Heart right ventricle (tissue), 16 donors: Measurements from ENCODE around the gene LRRC51. TPM values are rescaled to one million over a fixed set of nuclear protein-coding genes. Genes with fewer than 3 reads are reported as not detected.

Source experiments
- ATAC-seq, 8 donors: fragments of 200-7000 bp; cut with Tn5 transposase; one replicate each; pipeline ENCODE4 v1.9.1; 2020; ENCODE audit warnings: mild to moderate bottlenecking in 8 of 8, moderate library complexity in 8 of 8, moderate number of reproducible peaks in 1 of 8
- DNase-seq, 2 donors: peaks; one replicate each; pipeline ENCODE4 v3.0.0-alpha.2; 2020
- H3K27ac ChIP-seq, 10 donors: fragments of 200-600 bp; sonication (generic) in 2 of 10; one replicate each; pipeline versions ENCODE4 v1.5.0 to v1.8.0; 2020 to 2022; ENCODE audit warnings: mild to moderate bottlenecking in 3 of 10
- H3K27me3 ChIP-seq, 7 donors: fragments of 200-600 bp; one replicate each; pipeline ENCODE4 v1.8.0; 2021 to 2022; ENCODE audit warnings: mild to moderate bottlenecking in 2 of 7
- H3K36me3 ChIP-seq, 9 donors: fragments of 200-600 bp; sonication (generic) in 1 of 9; one replicate each; pipeline versions ENCODE4 v1.5.0 to v1.8.0; 2020 to 2022; ENCODE audit warnings: mild to moderate bottlenecking in 2 of 9
- H3K4me1 ChIP-seq, 9 donors: fragments of 200-600 bp; sonication (generic) in 1 of 9; one replicate each; pipeline versions ENCODE4 v1.5.0 to v1.8.0; 2020 to 2022; ENCODE audit warnings: mild to moderate bottlenecking in 4 of 9
- H3K4me3 ChIP-seq, 10 donors: fragments of 200-600 bp; sonication (generic) in 2 of 10; one replicate each; pipeline versions ENCODE4 v1.5.0 to v1.8.0; 2020 to 2022; ENCODE audit warnings: mild to moderate bottlenecking in 7 of 10, moderate library complexity in 2 of 10
- H3K9me3 ChIP-seq, 11 donors: fragments of 200-600 bp in 10 of 11; sonication (generic) in 2 of 11; one replicate each; pipeline versions ENCODE4 v1.5.0 to v1.8.0; 2013 to 2022; ENCODE audit warnings: mild to moderate bottlenecking in 2 of 11, control low read depth in 1 of 11, moderate library complexity in 1 of 11
- CTCF ChIP-seq, 9 donors: fragments of 200-600 bp; sonication (generic) in 2 of 9; IDR thresholded peaks; one replicate each; pipeline versions ENCODE4 v1.5.0 to v1.8.0; 2021 to 2022; ENCODE audit warnings: antibody characterized with exemption in 9 of 9, mild to moderate bottlenecking in 5 of 9, moderate library complexity in 1 of 9
- WGBS, 2 donors: extraction: QIAGEN DNeasy Blood & Tissue Kit; methylation state at CpG; one replicate each; pipeline ENCODE4 v1.1.7; 2013; ENCODE audit warnings: inconsistent platforms in 1 of 2; 5-methylcytosine and 5-hydroxymethylcytosine counted together
- intact Hi-C, 10 donors: fragments of 100-400 bp; cut with DNase I; formaldehyde crosslinking; loops; one replicate each; pipeline versions ENCODE4 v1.11.1 to v1.14.2; 2022
- polyA plus RNA-seq, 2 donors: library from polyadenylated mRNA; stranded (reverse); fragments of 200-250 nt; gene quantifications; one replicate each; pipeline ENCODE4 v1.2.3, GENCODE V29; 2013
- total RNA-seq, 10 donors: library from RNA; stranded (reverse); fragmentation: NEBNext Ultra II Directional in 3 of 10; extraction: Animal tissue kit (Norgen Biotek cat#: 25700) in 3 of 10; gene quantifications; one replicate each; pipeline versions ENCODE4 v1.2.1 to v1.2.4, GENCODE V29; 2021 to 2023
- donor health status: Arrhythmogenic right ventricular cardiomyopathy.
- donor health status: ischemic (EF 13 %, LVEDD 7.1; RV severe dilation, severe dysfunction).
- donor health status: healthy with polysubstance abuse.
- donor health status: DM: no; HTN: yes; CAD: no.
- donor health status: DM: no; HTN: no; CAD: no.
- donor health status: ischemic (EF 25% LVEDD 6.9; RV normal size, moderate dysfunction).
- donor health status: ischemic (EF 25% LVEDD 5.7; RV mildly dilated, moderate dysfunction).
- donor health status: healthy.
- donor health status: DM: yes; HTN: yes; CAD: no.
- donor health status: Ischemic cardiomyopathy.
- donor health status: ischemic (EF 35%, LVEDD 5.7; RV mildly dilated, moderate dysfunction).
- donor health status: nonischemic (EF 11% LVEDD 7.7; RV severe dilation, severe dysfunction).
- donor health status: DM: yes; HTN: yes; CAD: no.
- donor health status: PGD.
- donor health status: ischemic (EF 29% LVEDD 5.4; RV normal size, mild dysfunction).
- donor health status: nonischemic (EF 23%, LVEDD 6.1; RV moderate dilation, normal function).

The LRRC51 gene
- total and polyA plus RNA-seq, 12 donors: 2.3 to 9.1 (median 4.0) TPM

DNA sequence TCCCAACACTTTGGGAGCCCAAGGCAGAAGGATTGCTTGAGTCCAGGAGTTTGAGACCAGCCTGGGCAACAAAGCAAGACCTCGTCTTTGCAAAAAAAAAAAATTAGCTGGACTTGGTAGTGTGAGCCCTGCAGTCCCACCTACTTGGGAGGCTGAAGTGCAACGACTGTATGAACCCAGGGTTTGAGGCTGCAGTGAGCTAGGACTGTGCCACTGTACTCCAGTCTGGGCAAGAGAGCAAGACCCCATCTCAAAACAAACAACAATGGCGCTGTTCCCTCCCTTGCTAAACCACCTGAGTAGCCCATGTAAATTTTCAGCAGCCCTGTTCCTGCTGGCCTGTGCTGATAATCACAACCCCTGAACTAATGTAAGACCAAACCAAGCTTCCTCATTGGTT is 19.4 kb downstream of the LRRC51 start:
- intact Hi-C loops: loop anchor here in 1 of 10 donors (10.0 kb wide), 1 partner anchor 335 kb away; the partner anchor contains the start of gene CLPB
- DNase-seq: no peak
- Histone ChIP-seq H3K27me3 (no peaks in the 10 kb centered on the region), H3K9me3 (no peaks in the 10 kb centered on the region), H3K27ac (peak overlapping the region in 2 of 10 donors; percentile 19 to 99), H3K4me3 (no peak overlapping the region), H3K36me3 (peaks cover 0 to 67% (median 19%) of the 10 kb centered on the region in 9 donors), H3K4me1 (peaks cover 6 to 51% (median 38%) of the 10 kb centered on the region in 9 donors)
- no peak for ATAC-seq
- 87 to 92% methylated on average over 3 of the region's 3 CpGs for WGBS, 2 donors
- no peak for TF ChIP-seq CTCF (IDR thresholded peaks at IDR 0.05)

- peak overlapping the region in 3 of 10 donors; percentile 16 to 99 (median 19) for H3K27ac ChIP-seq
- peaks cover 6 to 51% (median 38%) of the 10 kb centered on the region in 9 donors for H3K4me1 ChIP-seq
These were observed 19.8 kb downstream of the LRRC51 start for GRCh38 chr11:72100462-72100861.

GRCh38 chr11:72102162-72102561 is 21.5 kb downstream of the LRRC51 start:
- peak overlapping the region in 9 of 10 donors; percentile 91 to 99 (median 96) for H3K27ac ChIP-seq
- no peak for DNase-seq
- no peaks in the 10 kb centered on the region for H3K9me3 ChIP-seq
- H3K4me3 ChIP-seq: peak overlapping the region; percentile 59 to 99 (median 80)
- intact Hi-C loops: loop anchor here in 1 of 10 donors (10.0 kb wide), 1 partner anchor 333 kb away; the partner anchor contains the start of gene CLPB
- ATAC-seq: no peak
- no peaks in the 10 kb centered on the region for H3K27me3 ChIP-seq
- peaks cover 6 to 51% (median 38%) of the 10 kb centered on the region in 9 donors for H3K4me1 ChIP-seq
- WGBS, 2 donors: 47 to 52% methylated on average over 4 of the region's 4 CpGs
- peaks cover 0 to 47% (median 18%) of the 10 kb centered on the region in 9 donors for H3K36me3 ChIP-seq
- no peak for TF ChIP-seq CTCF (IDR thresholded peaks at IDR 0.05)

More at GRCh38 chr11:72100462-72100861, 19.8 kb downstream of the LRRC51 start:
- no peak for TF ChIP-seq CTCF (IDR thresholded peaks at IDR 0.05)
- ATAC-seq (no peak), DNase-seq (no peak)
- Histone ChIP-seq H3K36me3 (peaks cover 0 to 62% (median 19%) of the 10 kb centered on the region in 9 donors), H3K27me3 (no peaks in the 10 kb centered on the region), H3K4me3 (no peak overlapping the region), H3K9me3 (no peaks in the 10 kb centered on the region)
- 88 to 95% methylated on average over 1 of the region's 1 CpG for WGBS, 2 donors
- intact Hi-C loops: loop anchor here in 1 of 10 donors (10.0 kb wide), 1 partner anchor 334 kb away; the partner anchor contains the start of gene CLPB

DNA sequence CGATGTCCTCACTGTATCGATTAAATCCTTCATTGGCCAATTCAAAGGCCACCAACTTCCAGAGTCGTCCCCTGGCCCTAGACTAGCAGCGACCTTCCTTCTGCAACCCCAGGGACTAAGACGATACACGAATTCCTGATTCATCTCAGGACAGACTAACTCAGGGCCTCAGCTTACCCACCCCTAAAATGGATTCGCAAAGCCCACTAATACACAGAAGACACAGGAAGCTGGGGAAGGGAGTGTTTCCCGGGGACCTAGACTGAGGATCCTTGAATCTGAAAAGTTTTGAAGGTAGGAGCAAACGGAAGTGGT is 21.9 kb downstream of the LRRC51 start:
- H3K9me3 ChIP-seq: no peaks in the 10 kb centered on the region
- H3K27me3 ChIP-seq: no peaks in the 10 kb centered on the region
- peaks cover 6 to 51% (median 38%) of the 10 kb centered on the region in 9 donors for H3K4me1 ChIP-seq
- peak overlapping the region; percentile 59 to 99 (median 80) for H3K4me3 ChIP-seq
- TF ChIP-seq CTCF (IDR thresholded peaks at IDR 0.05): no peak
- WGBS, 2 donors: 2 to 4% methylated on average over 9 of the region's 9 CpGs
- DNase-seq: no peak
- ATAC-seq: peak in 3 of 8 donors; percentile 1 to 5 (median 3)
- peaks cover 0 to 47% (median 14%) of the 10 kb centered on the region in 9 donors for H3K36me3 ChIP-seq
- peak overlapping the region; percentile 79 to 99 (median 96) for H3K27ac ChIP-seq
- intact Hi-C loops: loop anchor here in 1 of 10 donors (10.0 kb wide), 1 partner anchor 332 kb away; the partner anchor contains the start of gene CLPB
